OCI-LY7 (cell line): ENCODE data around the gene DUSP18. TPM values are rescaled to one million over a fixed set of nuclear protein-coding genes. Genes with fewer than 3 reads are reported as not detected.

Experiments
- BruUV-seq: library from RNA; stranded (reverse); fragments of 400-500 nt; replicated peaks from 2 replicates; lab custom pipeline; 2021; lab: Mats Ljungman, UMichigan
- CTCF ChIA-PET: fragments of 300-600 bp; sonication (Branson Sonifier 250); formaldehyde crosslinking; loops from one replicate; lab custom pipeline; 2022; ENCODE audit warnings: antibody characterized with exemption; ENCODE audit not compliant: unreplicated experiment; lab: Charles Lee
- POLR2A ChIA-PET: fragments of 300-600 bp; sonication (Branson Sonifier 250); formaldehyde crosslinking; loops from one replicate; lab custom pipeline; 2022; ENCODE audit warnings: antibody characterized with exemption; lab: Charles Lee
- DNase-seq: peaks from one replicate; pipeline ENCODE4 v3.0.0-alpha.2; 2015; ENCODE audit warnings: low spot score
- H2AFZ ChIP-seq: fragments of 200-600 bp; sonication (generic), shearing (Covaris generic); 2 replicates; pipeline ENCODE4 v1.6.1; 2014; ENCODE audit warnings: mild to moderate bottlenecking, antibody characterized with exemption, low read length, moderate library complexity
- H3K27ac ChIP-seq: fragments of 200-600 bp; sonication (generic); 2 replicates; pipeline ENCODE4 v1.5.1; 2014; ENCODE audit warnings: mixed run types, low read depth, mild to moderate bottlenecking, moderate library complexity, low read length, inconsistent platforms; ENCODE audit not compliant: poor library complexity, severe bottlenecking
- H3K36me3 ChIP-seq: fragments of 200-600 bp; sonication (generic); 2 replicates; pipeline ENCODE4 v1.6.1; 2014; ENCODE audit warnings: mild to moderate bottlenecking, antibody characterized with exemption, low read length, moderate library complexity, mixed read lengths; ENCODE audit not compliant: insufficient read depth
- H3K4me1 ChIP-seq: fragments of 200-600 bp; sonication (generic); 2 replicates; pipeline ENCODE4 v1.5.1; 2014; ENCODE audit warnings: mild to moderate bottlenecking, low read length; ENCODE audit not compliant: insufficient read depth, poor library complexity, severe bottlenecking
- H3K4me2 ChIP-seq: fragments of 200-600 bp; sonication (generic); 2 replicates; pipeline ENCODE4 v1.6.1; 2014; ENCODE audit warnings: mild to moderate bottlenecking, low read length
- H3K4me3 ChIP-seq: fragments of 200-600 bp; sonication (generic); 2 replicates; pipeline ENCODE4 v1.5.1; 2014; ENCODE audit warnings: mild to moderate bottlenecking, low read depth, low read length; ENCODE audit not compliant: poor library complexity, severe bottlenecking
- H3K79me2 ChIP-seq: fragments of 200-600 bp; sonication (generic); 2 replicates; pipeline ENCODE4 v1.6.1; 2016; ENCODE audit warnings: low read depth, mild to moderate bottlenecking, low read length, moderate library complexity, mixed read lengths; ENCODE audit not compliant: insufficient read depth
- H3K9me2 ChIP-seq: fragments of 200-600 bp; sonication (generic); 2 replicates; pipeline ENCODE4 v1.6.1; 2016; ENCODE audit warnings: mild to moderate bottlenecking, low read length, mixed read lengths; ENCODE audit not compliant: insufficient read depth
- H3K9me3 ChIP-seq: fragments of 200-600 bp; sonication (generic); 2 replicates; pipeline ENCODE4 v1.6.1; 2014; ENCODE audit warnings: mild to moderate bottlenecking, mixed run types, low read length, mixed read lengths
- H4K20me1 ChIP-seq: fragments of 200-600 bp; sonication (generic); 2 replicates; pipeline ENCODE4 v1.6.1; 2014; ENCODE audit warnings: mild to moderate bottlenecking, antibody characterized with exemption, low read length, moderate library complexity, mixed read lengths; ENCODE audit not compliant: insufficient read depth
- EZH2phosphoT487 ChIP-seq: fragments of 200-600 bp; sonication (generic); IDR thresholded peaks from 2 replicates; pipeline ENCODE4 v1.6.1; 2018; ENCODE audit warnings: low read depth, borderline replicate concordance, mild to moderate bottlenecking, mixed run types, antibody characterized with exemption, low read length, moderate library complexity, mixed read lengths
- intact Hi-C: fragments of 100-400 bp; cut with micrococcal nuclease; formaldehyde crosslinking; loops from one replicate; pipeline ENCODE4 v1.10.0; 2022; ENCODE audit not compliant: unreplicated experiment
- total RNA-seq, 2 experiments: library from RNA; depleted of rRNA in 1 of 2; stranded (reverse); fragments of >200 nt in 1 of 2; shearing (Covaris generic) in 1 of 2; gene quantifications; 2 replicates each; pipeline ENCODE4 v1.2.3, GENCODE V29; 2014 to 2022
- TF ChIP-seq, protein P1 (sequence below): fragments of 200-600 bp; sonication (generic); conservative IDR thresholded peaks from 2 replicates; pipeline ENCODE4 v1.5.1; 2014; ENCODE audit warnings: mild to moderate bottlenecking, antibody characterized with exemption, low read length, moderate library complexity, mixed read lengths

Gene DUSP18
- total RNA-seq, 2 experiments from 2014 or later = 5.0 to 6.4 TPM

DNA sequence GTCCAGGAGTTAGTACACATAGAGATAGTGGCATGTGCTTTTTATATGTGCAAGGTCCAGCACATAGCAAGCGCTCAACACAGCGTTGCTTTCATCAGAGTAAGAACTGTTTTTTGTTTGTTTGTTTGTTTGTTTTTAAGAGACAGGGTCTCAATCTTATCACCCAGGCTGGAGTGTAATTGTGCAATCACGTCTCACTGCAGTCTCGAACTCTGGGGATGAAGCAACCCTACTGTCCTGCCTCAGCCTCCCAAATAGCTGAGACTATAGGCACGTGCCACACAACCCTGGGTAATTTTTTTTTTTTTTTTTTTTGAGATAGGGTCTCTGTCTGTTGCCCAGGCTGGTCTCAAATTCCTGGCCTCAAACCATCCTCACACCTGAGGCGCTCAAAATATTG lies 49.9 kb downstream of the DUSP18 start:
- CTCF ChIA-PET = no interaction called here
- H3K4me1 ChIP-seq = no peaks in the 10 kb centered on the region
- no peaks in the 10 kb centered on the region for H3K9me2 ChIP-seq
- no peaks in the 10 kb centered on the region for H3K36me3 ChIP-seq
- no TSS peak for BruUV-seq
- H3K9me3 ChIP-seq = no peaks in the 10 kb centered on the region
- no peak for TF ChIP-seq EZH2phosphoT487
- TF ChIP-seq, protein P1, sequence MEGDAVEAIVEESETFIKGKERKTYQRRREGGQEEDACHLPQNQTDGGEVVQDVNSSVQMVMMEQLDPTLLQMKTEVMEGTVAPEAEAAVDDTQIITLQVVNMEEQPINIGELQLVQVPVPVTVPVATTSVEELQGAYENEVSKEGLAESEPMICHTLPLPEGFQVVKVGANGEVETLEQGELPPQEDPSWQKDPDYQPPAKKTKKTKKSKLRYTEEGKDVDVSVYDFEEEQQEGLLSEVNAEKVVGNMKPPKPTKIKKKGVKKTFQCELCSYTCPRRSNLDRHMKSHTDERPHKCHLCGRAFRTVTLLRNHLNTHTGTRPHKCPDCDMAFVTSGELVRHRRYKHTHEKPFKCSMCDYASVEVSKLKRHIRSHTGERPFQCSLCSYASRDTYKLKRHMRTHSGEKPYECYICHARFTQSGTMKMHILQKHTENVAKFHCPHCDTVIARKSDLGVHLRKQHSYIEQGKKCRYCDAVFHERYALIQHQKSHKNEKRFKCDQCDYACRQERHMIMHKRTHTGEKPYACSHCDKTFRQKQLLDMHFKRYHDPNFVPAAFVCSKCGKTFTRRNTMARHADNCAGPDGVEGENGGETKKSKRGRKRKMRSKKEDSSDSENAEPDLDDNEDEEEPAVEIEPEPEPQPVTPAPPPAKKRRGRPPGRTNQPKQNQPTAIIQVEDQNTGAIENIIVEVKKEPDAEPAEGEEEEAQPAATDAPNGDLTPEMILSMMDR = no peak
- no peak overlapping the region for H2AFZ ChIP-seq
- intact Hi-C loops = no loop called here
- H3K79me2 ChIP-seq = no peaks in the 10 kb centered on the region
- DNase-seq = no peak
- no peak overlapping the region for H3K4me2 ChIP-seq
- H3K27ac ChIP-seq = no peak overlapping the region
- H4K20me1 ChIP-seq = no peaks in the 10 kb centered on the region
- no peak overlapping the region for H3K4me3 ChIP-seq
- POLR2A ChIA-PET = interaction anchor here (0.7 to 1.8 kb wide), 2 partner anchors 8 to 193 kb away, joined by 3 to 4 read pairs; no protein-coding TSS in a partner anchor

DNA sequence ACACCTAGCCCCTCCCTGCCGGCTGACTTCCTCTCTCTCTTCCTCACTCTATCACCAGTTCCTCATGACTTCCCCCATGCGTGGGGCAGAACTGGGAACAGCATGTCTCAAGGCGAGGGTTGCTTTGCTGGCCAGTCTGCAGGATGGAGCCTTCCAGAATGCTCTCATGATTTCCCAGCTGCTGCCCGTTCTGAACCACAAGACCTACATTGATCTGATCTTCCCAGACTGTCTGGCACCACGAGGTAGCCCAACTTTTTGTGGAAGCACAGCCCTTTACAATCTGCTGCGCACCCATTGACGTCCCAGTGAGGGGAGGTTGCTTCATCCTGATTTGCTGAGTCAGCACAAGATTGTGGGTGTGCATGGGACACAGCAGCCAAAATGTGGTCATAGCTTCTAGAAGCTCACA lies 52.1 kb downstream of the DUSP18 start:
- no peaks in the 10 kb centered on the region for H3K79me2 ChIP-seq
- H3K4me1 ChIP-seq = no peaks in the 10 kb centered on the region
- no peak overlapping the region for H3K27ac ChIP-seq
- no peak overlapping the region for H2AFZ ChIP-seq
- no peaks in the 10 kb centered on the region for H3K9me2 ChIP-seq
- ChIA-PET POLR2A (no interaction called here), CTCF (no interaction called here)
- no peak overlapping the region for H3K4me2 ChIP-seq
- no peak overlapping the region for H3K4me3 ChIP-seq
- H3K9me3 ChIP-seq = no peaks in the 10 kb centered on the region
- intact Hi-C loops = no loop called here
- DNase-seq = no peak
- TF ChIP-seq EZH2phosphoT487 = no peak
- TF ChIP-seq, protein P1 = no peak
- no peaks in the 10 kb centered on the region for H3K36me3 ChIP-seq
- H4K20me1 ChIP-seq = no peaks in the 10 kb centered on the region
- BruUV-seq = no TSS peak

DNA sequence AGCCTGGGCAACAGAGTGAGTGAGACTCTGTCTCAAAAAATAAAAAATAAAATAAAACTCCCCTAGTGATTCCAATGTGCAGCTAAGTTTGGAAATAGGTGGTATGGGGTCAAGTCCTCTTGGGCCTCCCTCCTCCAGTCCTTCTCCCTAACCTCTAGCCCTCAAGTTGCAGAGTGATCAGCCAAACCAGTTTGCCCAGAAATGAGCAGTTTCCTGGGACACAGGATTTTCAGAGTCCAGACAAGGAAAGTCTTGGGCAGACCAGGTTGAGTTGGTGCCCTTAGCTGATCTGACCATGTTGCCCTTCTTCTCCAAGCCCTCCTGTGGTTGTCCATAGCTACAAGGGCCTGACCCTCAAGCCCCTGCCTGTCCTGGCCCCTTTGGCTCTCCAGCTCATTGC lies 52.8 kb downstream of the DUSP18 start:
- no peaks in the 10 kb centered on the region for H3K4me1 ChIP-seq
- no peaks in the 10 kb centered on the region for H3K9me3 ChIP-seq
- no peaks in the 10 kb centered on the region for H3K9me2 ChIP-seq
- intact Hi-C loops = no loop called here
- H3K4me2 ChIP-seq = no peak overlapping the region
- H4K20me1 ChIP-seq = no peaks in the 10 kb centered on the region
- ChIA-PET CTCF (no interaction called here), POLR2A (no interaction called here)
- no peak for DNase-seq
- H2AFZ ChIP-seq = no peak overlapping the region
- TF ChIP-seq EZH2phosphoT487 = no peak
- TF ChIP-seq, protein P1 = no peak
- no TSS peak for BruUV-seq
- H3K4me3 ChIP-seq = no peak overlapping the region
- no peak overlapping the region for H3K27ac ChIP-seq
- H3K36me3 ChIP-seq = no peaks in the 10 kb centered on the region
- no peaks in the 10 kb centered on the region for H3K79me2 ChIP-seq
